ENCODE measurements around the gene XPR1. TPM values are rescaled to one million over a fixed set of nuclear protein-coding genes. Genes with fewer than 3 reads are reported as not detected.

Gene XPR1
- total RNA-seq, 1 donor from 2014 or later: 62.1 TPM

DNA sequence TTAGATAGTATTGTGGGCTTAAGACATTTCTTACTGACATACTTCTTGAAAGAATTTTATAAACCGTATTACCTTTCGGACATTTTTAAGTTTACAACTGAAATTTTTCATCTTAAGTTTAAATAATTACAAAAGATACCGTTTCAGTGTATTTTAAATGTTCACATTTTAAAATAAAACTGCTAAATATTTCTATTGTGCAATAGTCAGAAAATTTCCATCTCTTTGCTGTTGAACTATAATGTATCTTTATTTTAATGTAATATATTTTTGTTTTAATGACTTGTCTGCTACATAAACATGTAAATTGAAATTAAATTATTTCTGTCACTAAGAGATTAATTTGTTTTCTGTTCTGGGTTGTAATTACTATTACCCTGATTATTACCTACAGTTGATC, 206.7 kb downstream of the XPR1 start:
- no peak for DNase-seq
- Mint-ChIP-seq H3K4me3 (ENCODE audit: unreplicated experiment) (no peak overlapping the region), H3K27ac (ENCODE audit: unreplicated experiment) (no peak overlapping the region), H3K36me3 (ENCODE audit: unreplicated experiment) (peaks cover 4% of the 10 kb centered on the region), H3K27me3 (ENCODE audit: unreplicated experiment) (no peaks in the 10 kb centered on the region), H3K4me1 (ENCODE audit: low read depth, unreplicated experiment) (peaks cover 11% of the 10 kb centered on the region), H3K9me3 (ENCODE audit: unreplicated experiment) (peaks cover 4% of the 10 kb centered on the region)
- TF ChIP-seq, protein P1, sequence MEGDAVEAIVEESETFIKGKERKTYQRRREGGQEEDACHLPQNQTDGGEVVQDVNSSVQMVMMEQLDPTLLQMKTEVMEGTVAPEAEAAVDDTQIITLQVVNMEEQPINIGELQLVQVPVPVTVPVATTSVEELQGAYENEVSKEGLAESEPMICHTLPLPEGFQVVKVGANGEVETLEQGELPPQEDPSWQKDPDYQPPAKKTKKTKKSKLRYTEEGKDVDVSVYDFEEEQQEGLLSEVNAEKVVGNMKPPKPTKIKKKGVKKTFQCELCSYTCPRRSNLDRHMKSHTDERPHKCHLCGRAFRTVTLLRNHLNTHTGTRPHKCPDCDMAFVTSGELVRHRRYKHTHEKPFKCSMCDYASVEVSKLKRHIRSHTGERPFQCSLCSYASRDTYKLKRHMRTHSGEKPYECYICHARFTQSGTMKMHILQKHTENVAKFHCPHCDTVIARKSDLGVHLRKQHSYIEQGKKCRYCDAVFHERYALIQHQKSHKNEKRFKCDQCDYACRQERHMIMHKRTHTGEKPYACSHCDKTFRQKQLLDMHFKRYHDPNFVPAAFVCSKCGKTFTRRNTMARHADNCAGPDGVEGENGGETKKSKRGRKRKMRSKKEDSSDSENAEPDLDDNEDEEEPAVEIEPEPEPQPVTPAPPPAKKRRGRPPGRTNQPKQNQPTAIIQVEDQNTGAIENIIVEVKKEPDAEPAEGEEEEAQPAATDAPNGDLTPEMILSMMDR (IDR thresholded peaks at IDR 0.05; ENCODE audit: partially characterized antibody, unreplicated experiment): no peak

DNA sequence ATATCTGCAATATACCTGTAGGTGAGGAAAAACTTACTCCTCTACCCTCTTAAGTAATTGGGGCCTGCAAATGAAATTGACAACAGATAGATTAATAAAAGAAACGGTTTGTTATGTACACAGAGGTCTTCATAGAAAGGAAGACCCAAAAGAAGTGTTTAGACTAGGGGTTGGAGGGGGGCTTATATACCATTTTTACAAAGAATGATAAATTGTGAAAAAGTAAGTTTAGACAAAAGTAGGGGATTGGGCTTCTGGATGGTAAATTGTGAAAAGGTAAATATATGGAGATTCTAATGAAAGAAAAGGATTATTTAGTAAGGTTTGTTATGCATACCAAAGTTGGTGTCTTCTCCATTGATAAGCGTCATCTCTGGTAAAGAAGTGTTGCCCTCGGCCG, 207.7 kb downstream of the XPR1 start:
- Mint-ChIP-seq H3K4me3 (ENCODE audit: unreplicated experiment) (peak overlapping the region; percentile 8), H3K27ac (ENCODE audit: unreplicated experiment) (no peak overlapping the region), H3K27me3 (ENCODE audit: unreplicated experiment) (no peaks in the 10 kb centered on the region), H3K9me3 (ENCODE audit: unreplicated experiment) (peaks cover 4% of the 10 kb centered on the region), H3K36me3 (ENCODE audit: unreplicated experiment) (peaks cover 4% of the 10 kb centered on the region), H3K4me1 (ENCODE audit: low read depth, unreplicated experiment) (peaks cover 12% of the 10 kb centered on the region)
- TF ChIP-seq, protein P1 (IDR thresholded peaks at IDR 0.05; ENCODE audit: partially characterized antibody, unreplicated experiment): no peak
- DNase-seq: no peak

DNA sequence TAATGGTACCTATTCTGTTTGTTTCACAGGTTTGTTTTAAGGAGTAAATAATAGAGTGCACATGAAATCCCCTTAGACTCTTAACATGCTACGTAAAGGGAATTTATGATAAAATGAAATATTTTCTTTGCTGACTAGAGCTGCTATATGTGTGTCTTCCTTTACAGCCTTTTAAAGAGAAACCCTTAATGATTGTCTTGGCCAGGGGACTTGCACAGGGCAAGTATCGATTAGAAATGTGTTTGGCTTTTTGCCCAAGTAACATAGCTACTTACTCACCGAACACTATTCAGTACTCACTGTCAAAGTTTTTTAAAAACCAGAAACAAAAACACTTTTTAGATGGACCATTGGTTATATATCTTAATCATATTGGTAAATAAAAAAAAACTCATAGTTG, 209.6 kb downstream of the XPR1 start:
- no peaks in the 10 kb centered on the region for H3K27me3 Mint-ChIP-seq (ENCODE audit: unreplicated experiment)
- peaks cover 4% of the 10 kb centered on the region for H3K36me3 Mint-ChIP-seq (ENCODE audit: unreplicated experiment)
- DNase-seq: no peak
- peaks cover 4% of the 10 kb centered on the region for H3K9me3 Mint-ChIP-seq (ENCODE audit: unreplicated experiment)
- H3K4me1 Mint-ChIP-seq (ENCODE audit: low read depth, unreplicated experiment): peaks cover 15% of the 10 kb centered on the region
- no peak overlapping the region for H3K4me3 Mint-ChIP-seq (ENCODE audit: unreplicated experiment)
- H3K27ac Mint-ChIP-seq (ENCODE audit: unreplicated experiment): no peak overlapping the region
- TF ChIP-seq, protein P1 (IDR thresholded peaks at IDR 0.05; ENCODE audit: partially characterized antibody, unreplicated experiment): no peak

DNA sequence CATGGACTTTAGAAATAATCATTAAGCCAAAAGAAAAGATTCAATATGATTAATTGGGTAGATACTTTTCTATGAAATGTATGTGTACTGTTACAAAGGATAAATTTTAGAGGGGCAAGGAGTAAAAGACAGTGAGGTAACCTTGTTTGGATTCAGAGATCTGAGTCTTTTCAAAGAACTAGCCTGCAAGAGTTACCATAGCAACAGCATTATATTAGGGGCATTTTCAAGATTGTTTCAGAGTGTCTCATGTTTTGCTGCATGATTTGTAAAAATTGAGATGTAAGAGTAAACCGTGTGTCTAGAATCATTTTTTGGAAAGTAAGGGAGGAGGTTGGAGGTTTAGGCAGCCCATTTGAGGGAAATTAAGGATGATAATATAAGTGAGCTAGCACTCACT, 210.2 kb downstream of the XPR1 start:
- H3K4me1 Mint-ChIP-seq (ENCODE audit: low read depth, unreplicated experiment): peaks cover 12% of the 10 kb centered on the region
- no peak for DNase-seq

DNA sequence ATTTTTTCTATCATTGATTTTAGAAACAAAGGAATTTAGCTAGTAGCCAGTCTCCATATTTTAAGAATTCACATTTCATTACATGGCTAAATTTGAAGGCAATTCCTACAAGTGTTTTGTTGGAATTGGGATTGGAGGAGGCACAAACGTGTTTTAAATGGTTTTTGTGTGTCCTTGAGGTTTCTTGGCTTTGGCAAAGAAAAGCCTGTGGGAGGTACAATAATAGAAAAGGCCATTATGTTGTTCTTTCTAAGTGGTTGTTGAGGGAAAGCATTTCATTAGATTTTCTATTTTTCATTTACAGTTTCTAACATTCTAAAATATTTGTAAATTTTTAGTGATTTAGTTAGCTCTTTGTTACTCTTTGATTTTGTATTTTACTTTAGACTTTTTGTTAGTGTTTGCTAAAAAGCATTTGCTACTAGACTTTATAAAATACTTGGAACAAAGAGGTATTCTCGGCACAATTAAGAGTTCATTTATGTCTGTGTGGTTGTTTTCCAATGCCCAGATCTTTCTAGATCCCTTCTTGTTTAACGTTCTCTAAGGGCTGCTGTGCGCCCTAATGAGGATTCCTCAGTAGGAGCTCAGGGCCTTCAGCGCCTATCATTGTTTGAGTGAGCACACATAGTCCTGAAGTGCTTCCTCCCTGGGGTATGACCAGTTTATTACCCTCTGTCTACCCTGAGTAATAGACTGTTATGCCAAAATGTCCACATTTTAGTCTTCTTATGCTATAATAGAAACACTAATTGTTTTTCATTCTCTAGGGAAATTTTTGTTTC, 210.9 kb downstream of the XPR1 start:
- Mint-ChIP-seq H3K9me3 (ENCODE audit: unreplicated experiment) (peaks cover 4% of the 10 kb centered on the region), H3K27me3 (ENCODE audit: unreplicated experiment) (no peaks in the 10 kb centered on the region), H3K4me1 (ENCODE audit: low read depth, unreplicated experiment) (peaks cover 12% of the 10 kb centered on the region), H3K27ac (ENCODE audit: unreplicated experiment) (no peak overlapping the region), H3K4me3 (ENCODE audit: unreplicated experiment) (no peak overlapping the region), H3K36me3 (ENCODE audit: unreplicated experiment) (peaks cover 4% of the 10 kb centered on the region)
- TF ChIP-seq, protein P1 (IDR thresholded peaks at IDR 0.05; ENCODE audit: partially characterized antibody, unreplicated experiment): no peak
- no peak for DNase-seq

More for the DNA sequence above, 210.2 kb downstream of the XPR1 start:
- TF ChIP-seq, protein P1 (IDR thresholded peaks at IDR 0.05; ENCODE audit: partially characterized antibody, unreplicated experiment): no peak
- Mint-ChIP-seq H3K27ac (ENCODE audit: unreplicated experiment) (no peak overlapping the region), H3K36me3 (ENCODE audit: unreplicated experiment) (peaks cover 4% of the 10 kb centered on the region), H3K9me3 (ENCODE audit: unreplicated experiment) (peaks cover 4% of the 10 kb centered on the region), H3K4me3 (ENCODE audit: unreplicated experiment) (no peak overlapping the region), H3K27me3 (ENCODE audit: unreplicated experiment) (no peaks in the 10 kb centered on the region)
